K562 (cell line): ENCODE results near the gene NOA1. TPM values are rescaled to one million over a fixed set of nuclear protein-coding genes. Genes with fewer than 3 reads are reported as not detected.
A peak's percentile ranks its signal among the peaks of the same experiment; 100 is the strongest.

Source experiments
- C11orf30 ChIP-seq: fragments of 450-650 bp; IDR thresholded peaks from 2 replicates; pipeline ENCODE4 v1.6.1; 2016; ENCODE audit warnings: low read depth, mild to moderate bottlenecking
- CBX1 ChIP-seq: sonication (generic); IDR thresholded peaks from 2 replicates; pipeline ENCODE4 v1.6.1; 2016; ENCODE audit warnings: antibody characterized with exemption, low read depth, mild to moderate bottlenecking
- HSF4 ChIP-seq: fragments of 250-450 bp; sonication (Bioruptor Pico); IDR thresholded peaks from 2 replicates; pipeline ENCODE4 v2.1.2; 2022; ENCODE audit warnings: mild to moderate bottlenecking, moderate library complexity, borderline replicate concordance
- KAT8 ChIP-seq: fragments of 450-650 bp; IDR thresholded peaks from 2 replicates; pipeline ENCODE4 v1.6.1; 2016; ENCODE audit warnings: low read depth, mild to moderate bottlenecking
- MAFF ChIP-seq: IDR thresholded peaks from 2 replicates; pipeline ENCODE4 v1.6.1; 2012; ENCODE audit warnings: low read length, improper control_type of control experiment
- MLLT1 ChIP-seq, 2 experiments: fragments of 450-650 bp; IDR thresholded peaks; 2 replicates each; pipeline ENCODE4 v1.6.1; 2016
- PPARD ChIP-seq: fragments of 250-450 bp; sonication (Bioruptor Pico); IDR thresholded peaks from 2 replicates; pipeline ENCODE4 v1.8.0; 2022; ENCODE audit warnings: inconsistent platforms, mild to moderate bottlenecking, moderate library complexity
- RBFOX2 ChIP-seq: fragments of 200-400 bp; formaldehyde crosslinking; IDR thresholded peaks from 2 replicates; pipeline ENCODE4 v1.6.1; 2017; ENCODE audit warnings: low read depth, mild to moderate bottlenecking, low read length, moderate library complexity
- RBM15 ChIP-seq: fragments of 200-400 bp; formaldehyde crosslinking; IDR thresholded peaks from 2 replicates; pipeline ENCODE4 v1.6.1; 2018; ENCODE audit warnings: mild to moderate bottlenecking, low read length, moderate library complexity; ENCODE audit not compliant: insufficient read depth
- RFX7 ChIP-seq: fragments of 250-450 bp; sonication (Bioruptor Pico); IDR thresholded peaks from 2 replicates; pipeline ENCODE4 v1.5.1; 2021; ENCODE audit warnings: mild to moderate bottlenecking
- STAT5B ChIP-seq: fragments of 250-450 bp; sonication (Bioruptor Pico); IDR thresholded peaks from 2 replicates; pipeline ENCODE4 v1.8.0; 2021; ENCODE audit warnings: mild to moderate bottlenecking, inconsistent platforms
- TEAD1 ChIP-seq, 2 experiments: fragments of 450-650 bp in 1 of 2; sonication (generic) in 1 of 2; formaldehyde crosslinking; IDR thresholded peaks; 2 replicates each; pipeline versions ENCODE4 v1.4.0 to v1.8.0; 2020 to 2022; ENCODE audit warnings: mild to moderate bottlenecking in 2 of 2, missing genetic modification reagents in 1 of 2
- ZHX1 ChIP-seq: fragments of 150-350 bp; conservative IDR thresholded peaks from 2 replicates; pipeline ENCODE4 v1.6.1; 2014; ENCODE audit warnings: low read length
- ZNF586 ChIP-seq: fragments of 450-650 bp; formaldehyde crosslinking; conservative IDR thresholded peaks from 2 replicates; pipeline ENCODE4 v1.4.0; 2020; ENCODE audit warnings: mild to moderate bottlenecking, moderate library complexity
- polyA plus RNA-seq, 8 experiments: library from polyadenylated mRNA; depleted of rRNA in 4 of 8; stranded (reverse) in 5 of 8; unstranded in 3 of 8; fragments of >200 nt; fragmentation: Nextera tagmentation in 2 of 8; fragmentation: Illumina TruSeq in 1 of 8; extraction: Ambion mirVana in 2 of 8; extraction: Trizol in 1 of 8; gene quantifications; 2 replicates each; pipeline versions ENCODE4 v1.2.1 to v1.2.3, GENCODE V29; 2011 to 2014; ENCODE audit warnings: inconsistent platforms in 1 of 8, missing spikeins in 1 of 8
- total RNA-seq, 7 experiments: library from RNA; depleted of rRNA in 6 of 7; stranded (reverse); fragments of >200 nt in 6 of 7; fragmentation: Illumina TruSeq in 2 of 7; extraction: Trizol in 2 of 7; gene quantifications; 2 replicates each; pipeline versions ENCODE4 v1.2.1 to v1.2.3, GENCODE V29; 2011 to 2021; ENCODE audit warnings: low replicate concordance in 1 of 7

NOA1 gene
- total and polyA plus RNA-seq, 9 of the 15 experiments (the other 6 are each of a cell fraction or from before 2014, with no cell fraction given) = 2.6 to 26.6 (median 16.7) TPM

DNA sequence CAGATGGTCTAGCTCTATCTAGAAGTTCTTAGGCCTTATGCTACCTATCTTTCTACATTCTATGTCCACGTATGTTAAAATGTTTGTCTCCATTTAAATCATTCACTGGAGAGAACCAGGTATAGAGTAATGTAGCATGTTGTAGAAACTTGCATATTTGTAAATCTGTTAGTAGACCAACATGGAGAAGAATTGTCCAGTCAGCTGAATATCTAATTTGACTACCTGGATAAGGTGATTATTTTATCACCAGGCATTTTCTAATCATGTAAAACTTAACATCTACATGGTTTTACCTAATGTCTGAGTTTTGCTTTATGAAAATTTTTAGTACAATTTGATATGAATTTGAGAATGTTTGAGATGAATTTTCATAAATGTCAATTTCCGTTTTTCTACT, 50.2 kb downstream of the NOA1 start (continued):
- TF ChIP-seq ZHX1 = no peak
- no peak for TF ChIP-seq KAT8
- no peak for TF ChIP-seq MLLT1 (IDR thresholded peaks at IDR 0.05)
- no peak for TF ChIP-seq RFX7 (CRISPR knock-in tag)
- TF ChIP-seq HSF4 = no peak
- no peak for TF ChIP-seq RBFOX2
- TF ChIP-seq ZNF586 (CRISPR knock-in tag) = no peak
- TF ChIP-seq C11orf30 = peak; percentile 62
- 0 out of 2 replicates have a peak, but pooled peaks have one; percentile 4 for TF ChIP-seq MAFF
- no peak for TF ChIP-seq RBM15
- TF ChIP-seq TEAD1 (CRISPR knock-in tag; IDR thresholded peaks at IDR 0.05) = no peak
- TF ChIP-seq PPARD (CRISPR knock-in tag) = no peak
- TF ChIP-seq STAT5B (CRISPR knock-in tag) = no peak
- TF ChIP-seq CBX1 = no peak
